Breast epithelium (tissue), 3 donors: ENCODE results near the gene F2RL1.

Experiments
- POLR2A ChIP-seq: fragments of 450-650 bp; IDR thresholded peaks from one replicate; pipeline ENCODE4 v1.6.1; 2016; ENCODE audit warnings: antibody characterized with exemption, mild to moderate bottlenecking, moderate library complexity
- POLR2AphosphoS5 ChIP-seq, 3 donors: sonication (generic); formaldehyde crosslinking; IDR thresholded peaks; one replicate each; pipeline ENCODE4 v1.6.1; 2017; ENCODE audit warnings: antibody characterized with exemption in 3 of 3
- TF ChIP-seq, protein P1 (sequence below), 3 donors: fragments of 450-650 bp; IDR thresholded peaks; one replicate each; pipeline ENCODE4 v1.5.1; 2016 to 2017; ENCODE audit warnings: antibody characterized with exemption in 3 of 3, mild to moderate bottlenecking in 3 of 3, moderate library complexity in 3 of 3

- TF ChIP-seq, protein P1, sequence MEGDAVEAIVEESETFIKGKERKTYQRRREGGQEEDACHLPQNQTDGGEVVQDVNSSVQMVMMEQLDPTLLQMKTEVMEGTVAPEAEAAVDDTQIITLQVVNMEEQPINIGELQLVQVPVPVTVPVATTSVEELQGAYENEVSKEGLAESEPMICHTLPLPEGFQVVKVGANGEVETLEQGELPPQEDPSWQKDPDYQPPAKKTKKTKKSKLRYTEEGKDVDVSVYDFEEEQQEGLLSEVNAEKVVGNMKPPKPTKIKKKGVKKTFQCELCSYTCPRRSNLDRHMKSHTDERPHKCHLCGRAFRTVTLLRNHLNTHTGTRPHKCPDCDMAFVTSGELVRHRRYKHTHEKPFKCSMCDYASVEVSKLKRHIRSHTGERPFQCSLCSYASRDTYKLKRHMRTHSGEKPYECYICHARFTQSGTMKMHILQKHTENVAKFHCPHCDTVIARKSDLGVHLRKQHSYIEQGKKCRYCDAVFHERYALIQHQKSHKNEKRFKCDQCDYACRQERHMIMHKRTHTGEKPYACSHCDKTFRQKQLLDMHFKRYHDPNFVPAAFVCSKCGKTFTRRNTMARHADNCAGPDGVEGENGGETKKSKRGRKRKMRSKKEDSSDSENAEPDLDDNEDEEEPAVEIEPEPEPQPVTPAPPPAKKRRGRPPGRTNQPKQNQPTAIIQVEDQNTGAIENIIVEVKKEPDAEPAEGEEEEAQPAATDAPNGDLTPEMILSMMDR (IDR thresholded peaks at IDR 0.05): no peak
- TF ChIP-seq POLR2A (no peak), POLR2AphosphoS5 (IDR thresholded peaks at IDR 0.05) (no peak)
Measured at GRCh38 chr5:76874088-76874581, 55.3 kb downstream of the F2RL1 start.
